KOPT-K1 (cell line): ENCODE measurements around the gene ECT2.
"Not testable (repeated sequence)": the region's sequence is repeated elsewhere in the genome, so short reads cannot be mapped to it uniquely, and the experiment has no call there.

Experiments used
- H3K27ac ChIP-seq: fragments of 200-600 bp; sonication (generic); 2 replicates; pipeline ENCODE4 v1.5.1; 2016; ENCODE audit warnings: antibody characterized with exemption, mild to moderate bottlenecking, low read depth, low read length; ENCODE audit not compliant: poor library complexity, severe bottlenecking
- H3K36me3 ChIP-seq: fragments of 200-600 bp; sonication (generic); 2 replicates; pipeline ENCODE4 v1.5.1; 2017; ENCODE audit warnings: antibody characterized with exemption, mild to moderate bottlenecking, low read length, moderate library complexity; ENCODE audit not compliant: insufficient read depth
- H3K9me3 ChIP-seq: fragments of 200-600 bp; sonication (generic); 2 replicates; pipeline ENCODE4 v1.5.1; 2017; ENCODE audit warnings: antibody characterized with exemption, low read length, mild to moderate bottlenecking; ENCODE audit not compliant: insufficient read depth, poor library complexity, severe bottlenecking

The ECT2 gene

GRCh38 chr3:172848910-172849309 lies 98.4 kb downstream of the ECT2 start:
- Histone ChIP-seq H3K9me3 (no peaks in the 10 kb centered on the region), H3K27ac (no peak overlapping the region), H3K36me3 (no peaks in the 10 kb centered on the region)

GRCh38 chr3:172853005-172853404 lies 102.5 kb downstream of the ECT2 start:
- no peaks in the 10 kb centered on the region for H3K36me3 ChIP-seq

GRCh38 chr3:172853921-172854666 lies 103.6 kb downstream of the ECT2 start:
- Histone ChIP-seq H3K27ac (no peak overlapping the region), H3K36me3 (no peaks in the 10 kb centered on the region), H3K9me3 (no peaks in the 10 kb centered on the region)

More at GRCh38 chr3:172853005-172853404, 102.5 kb downstream of the ECT2 start:
- Histone ChIP-seq H3K27ac (no peak overlapping the region), H3K9me3 (no peaks in the 10 kb centered on the region)

- Histone ChIP-seq H3K36me3 (no peaks in the 10 kb centered on the region), H3K9me3 (no peaks in the 10 kb centered on the region), H3K27ac (no peak overlapping the region)
Measured at GRCh38 chr3:172855037-172855436, 104.5 kb downstream of the ECT2 start.

- Histone ChIP-seq H3K27ac (no peak overlapping the region), H3K9me3 (no peaks in the 10 kb centered on the region)
Measured at GRCh38 chr3:172856795-172857742, 106.5 kb downstream of the ECT2 start.

GRCh38 chr3:172859041-172859440 lies 108.5 kb downstream of the ECT2 start:
- H3K9me3 ChIP-seq, result no peaks in the 10 kb centered on the region
- no peaks in the 10 kb centered on the region for H3K36me3 ChIP-seq
- no peak overlapping the region for H3K27ac ChIP-seq

More at GRCh38 chr3:172856795-172857742, 106.5 kb downstream of the ECT2 start:
- no peaks in the 10 kb centered on the region for H3K36me3 ChIP-seq

- not testable (repeated sequence) for H3K9me3 ChIP-seq, H3K27ac ChIP-seq, H3K36me3 ChIP-seq
Measured at GRCh38 chr3:172866726-172867350, 116.3 kb downstream of the ECT2 start.

- Histone ChIP-seq H3K36me3 (no peaks in the 10 kb centered on the region), H3K9me3 (no peaks in the 10 kb centered on the region), H3K27ac (no peak overlapping the region)
Measured at GRCh38 chr3:172868582-172869200, 118.2 kb downstream of the ECT2 start.

- Histone ChIP-seq H3K27ac (no peak overlapping the region), H3K9me3 (no peaks in the 10 kb centered on the region), H3K36me3 (no peaks in the 10 kb centered on the region)
Measured at GRCh38 chr3:172869368-172869771, 118.8 kb downstream of the ECT2 start.

- no peak overlapping the region for H3K27ac ChIP-seq
- no peaks in the 10 kb centered on the region for H3K36me3 ChIP-seq
- no peaks in the 10 kb centered on the region for H3K9me3 ChIP-seq
Measured at GRCh38 chr3:172869784-172870518, 119.4 kb downstream of the ECT2 start.
